KOPT-K1 (cell line): ENCODE results near the gene SPANXC.
"Not testable (repeated sequence)": the region's sequence is repeated elsewhere in the genome, so short reads cannot be mapped to it uniquely, and the experiment has no call there.

Source experiments
- H3K27ac ChIP-seq: fragments of 200-600 bp; sonication (generic); 2 replicates; pipeline ENCODE4 v1.5.1; 2016; ENCODE audit warnings: antibody characterized with exemption, mild to moderate bottlenecking, low read depth, low read length; ENCODE audit not compliant: poor library complexity, severe bottlenecking
- H3K36me3 ChIP-seq: fragments of 200-600 bp; sonication (generic); 2 replicates; pipeline ENCODE4 v1.5.1; 2017; ENCODE audit warnings: antibody characterized with exemption, mild to moderate bottlenecking, low read length, moderate library complexity; ENCODE audit not compliant: insufficient read depth
- H3K9me3 ChIP-seq: fragments of 200-600 bp; sonication (generic); 2 replicates; pipeline ENCODE4 v1.5.1; 2017; ENCODE audit warnings: antibody characterized with exemption, low read length, mild to moderate bottlenecking; ENCODE audit not compliant: insufficient read depth, poor library complexity, severe bottlenecking

The SPANXC gene, protein sequence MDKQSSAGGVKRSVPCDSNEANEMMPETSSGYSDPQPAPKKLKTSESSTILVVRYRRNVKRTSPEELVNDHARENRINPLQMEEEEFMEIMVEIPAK

DNA sequence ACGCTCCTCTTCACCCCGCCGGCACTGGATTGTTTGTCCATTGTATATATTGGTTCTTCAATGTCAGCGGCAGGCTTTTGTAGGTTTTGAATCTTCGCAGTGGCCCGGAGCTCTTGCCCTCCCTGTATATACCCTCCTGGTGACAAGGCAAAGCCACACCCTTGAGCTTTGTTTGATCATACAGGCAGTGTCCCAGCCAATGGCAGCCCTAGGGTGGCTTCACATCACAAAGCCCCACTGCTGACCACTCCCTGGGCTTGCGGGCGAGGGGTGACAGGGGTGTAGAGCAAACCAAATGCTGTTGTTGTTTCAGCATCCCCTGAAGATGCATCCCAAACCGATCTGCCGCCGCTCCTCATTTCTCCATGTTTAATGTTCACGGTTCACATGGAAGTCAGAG lies at the start of gene SPANXC:
Gene SPANXC (minus strand): TSS at position 101 of the 400 bp plus-strand sequence. CDS start 60 bp downstream, at position 41.
- not testable (repeated sequence) for H3K27ac ChIP-seq, H3K9me3 ChIP-seq, H3K36me3 ChIP-seq

DNA sequence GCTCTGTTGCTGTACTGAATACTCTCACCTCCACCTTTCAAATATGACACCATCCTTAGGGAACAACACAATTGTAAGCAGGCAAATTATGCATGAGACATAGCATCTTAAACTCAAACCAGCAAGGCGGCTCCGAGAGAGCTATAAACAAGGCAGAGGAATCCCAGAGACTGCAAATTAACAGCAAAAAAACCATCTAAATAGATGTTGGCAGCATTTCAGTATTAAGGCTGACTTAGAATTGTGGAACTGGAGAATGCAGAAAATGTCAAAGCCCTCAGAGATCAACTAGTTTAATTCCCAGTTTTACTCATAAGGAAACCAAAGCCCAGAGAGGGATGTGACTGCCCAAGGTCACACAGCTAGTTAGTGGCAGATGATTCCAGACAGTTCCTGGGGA lies 37.2 kb upstream of the SPANXC start:
- no peaks in the 10 kb centered on the region for H3K36me3 ChIP-seq
- no peak overlapping the region for H3K27ac ChIP-seq
- H3K9me3 ChIP-seq = no peaks in the 10 kb centered on the region

DNA sequence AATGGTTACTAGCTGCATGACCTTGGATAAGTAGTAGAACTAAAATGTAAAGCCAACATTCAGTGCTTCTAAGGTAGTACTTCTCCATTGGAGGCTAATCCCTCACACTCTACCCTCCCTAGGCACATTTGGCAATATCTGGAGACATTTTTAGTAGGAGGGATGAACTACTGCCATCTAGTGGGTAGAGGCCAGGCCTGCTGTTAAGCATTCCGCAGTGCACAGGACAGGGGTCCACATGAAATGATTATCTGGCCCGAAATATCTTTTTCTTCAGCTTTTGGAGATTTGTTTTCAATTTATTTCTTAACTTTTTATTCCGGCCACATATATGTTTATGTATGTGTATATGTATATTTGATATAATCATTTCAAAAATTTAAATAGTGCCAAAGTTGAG lies 36.0 kb upstream of the SPANXC start:
- no peak overlapping the region for H3K27ac ChIP-seq
- H3K36me3 ChIP-seq = no peaks in the 10 kb centered on the region
- H3K9me3 ChIP-seq = no peaks in the 10 kb centered on the region

DNA sequence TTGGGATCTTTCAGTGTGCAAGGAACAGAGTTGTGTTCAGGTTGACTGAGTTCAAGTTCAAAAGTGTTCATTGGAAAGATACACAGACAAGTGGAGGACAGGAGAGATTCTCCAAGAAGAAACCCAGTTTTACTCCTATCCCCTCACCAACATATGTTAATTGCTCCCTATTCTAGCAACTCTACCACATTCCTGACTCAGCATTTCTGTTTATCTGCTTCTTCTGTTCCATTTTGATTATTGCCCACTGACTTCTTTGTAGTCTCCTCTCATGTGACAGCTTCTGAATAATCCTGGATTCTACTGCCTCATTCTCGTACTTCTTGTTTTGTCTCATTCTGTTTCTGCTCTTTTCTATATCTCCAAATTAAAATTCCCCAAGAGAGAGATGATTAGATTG lies 15.8 kb upstream of the SPANXC start:
- H3K36me3 ChIP-seq = no peaks in the 10 kb centered on the region
- no peaks in the 10 kb centered on the region for H3K9me3 ChIP-seq
- H3K27ac ChIP-seq = no peak overlapping the region

DNA sequence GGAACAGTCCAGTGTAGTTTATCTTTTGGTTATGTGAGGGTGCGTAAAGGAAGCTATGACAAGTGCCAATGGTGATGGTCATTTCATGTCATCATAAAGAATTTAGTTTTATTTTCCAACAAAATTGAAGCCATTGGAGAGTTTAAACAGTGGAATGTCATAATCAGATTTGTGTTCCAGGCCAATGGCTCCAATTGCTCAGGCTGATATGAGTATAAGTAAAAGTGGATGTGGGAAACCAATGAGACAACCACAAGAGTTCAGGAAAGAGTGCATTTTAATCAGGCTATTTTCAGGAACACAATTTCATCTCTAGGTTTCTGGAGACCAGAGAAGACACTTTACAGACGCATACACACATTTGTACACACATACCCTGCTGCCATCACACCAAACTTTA lies 20.7 kb downstream of the SPANXC start:
- H3K9me3 ChIP-seq = no peaks in the 10 kb centered on the region
- H3K36me3 ChIP-seq = no peaks in the 10 kb centered on the region
- no peak overlapping the region for H3K27ac ChIP-seq

DNA sequence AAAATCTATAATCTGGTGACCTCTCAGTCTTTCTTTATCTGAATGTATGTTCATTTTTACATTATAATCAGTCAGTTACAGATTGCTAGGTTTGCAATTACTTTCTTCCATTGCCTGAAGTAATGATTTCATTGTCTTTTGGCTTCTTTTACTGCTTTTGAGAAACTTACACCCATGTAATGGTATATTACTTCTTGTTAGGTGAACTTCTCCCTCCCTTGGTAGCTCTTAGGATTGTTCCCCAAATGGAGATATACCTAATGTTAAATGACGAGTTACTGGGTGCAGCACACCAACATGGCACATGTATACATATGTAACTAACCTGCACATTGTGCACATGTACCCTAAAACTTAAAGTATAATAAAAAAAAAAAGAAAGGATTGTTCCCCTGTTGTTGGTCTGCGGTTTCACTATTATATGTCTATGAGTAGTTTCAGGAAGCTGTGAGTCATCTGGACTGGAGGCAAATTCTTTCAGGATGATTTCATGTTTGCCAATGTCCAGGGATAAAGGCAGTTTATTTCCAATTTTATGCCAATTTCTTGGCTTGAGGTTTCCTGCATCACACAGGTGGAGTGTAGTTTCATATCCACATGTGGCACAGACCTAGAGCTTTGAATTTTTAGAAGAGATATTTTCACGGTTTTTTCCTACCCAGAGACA lies 21.8 kb downstream of the SPANXC start:
- Histone ChIP-seq H3K9me3 (no peaks in the 10 kb centered on the region), H3K36me3 (no peaks in the 10 kb centered on the region), H3K27ac (no peak overlapping the region)

DNA sequence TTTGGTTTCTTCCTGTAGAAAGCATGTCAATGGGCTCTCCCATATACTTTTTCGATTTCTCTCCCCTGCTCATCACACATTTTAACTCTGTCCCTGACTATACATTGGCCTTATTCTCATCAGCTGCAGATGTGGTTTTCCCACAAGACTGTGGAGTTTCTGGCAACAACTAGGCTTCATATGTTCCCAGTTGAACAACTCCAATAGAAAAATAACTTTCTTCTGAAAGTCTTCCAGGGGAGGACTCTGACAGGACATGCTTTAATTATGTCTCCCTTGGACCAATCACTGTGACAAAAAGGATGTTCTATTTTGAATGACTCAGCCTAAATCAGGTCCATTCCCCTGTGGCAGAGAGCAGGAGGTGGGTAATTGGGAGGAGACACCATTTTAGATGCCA lies 28.1 kb downstream of the SPANXC start:
- Histone ChIP-seq H3K36me3 (no peaks in the 10 kb centered on the region), H3K27ac (no peak overlapping the region), H3K9me3 (no peaks in the 10 kb centered on the region)

DNA sequence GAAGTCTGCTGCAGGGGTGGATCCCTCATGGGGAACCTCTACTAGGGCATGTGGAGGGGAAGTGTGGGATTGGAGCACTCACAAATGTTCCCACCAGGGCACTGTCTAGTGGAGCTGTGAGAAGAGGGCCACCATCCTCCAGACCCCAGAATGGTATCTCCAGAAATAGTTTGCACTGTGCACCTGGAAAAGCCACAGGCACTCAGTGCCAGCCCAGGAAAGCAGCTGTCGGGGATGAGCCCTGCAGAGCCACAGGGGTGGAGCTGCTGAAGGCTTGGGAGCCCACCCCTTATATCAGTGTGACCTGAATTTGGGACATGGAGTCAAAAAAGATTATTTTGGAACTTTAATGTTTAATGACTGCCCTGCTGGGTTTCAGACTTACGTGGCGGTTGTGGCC lies 40.4 kb downstream of the SPANXC start:
- H3K27ac ChIP-seq = no peak overlapping the region
- no peaks in the 10 kb centered on the region for H3K9me3 ChIP-seq
- no peaks in the 10 kb centered on the region for H3K36me3 ChIP-seq
